AG10803 (cell line): ENCODE measurements around the gene WDPCP.

ENCODE experiments used
- DNase-seq: peaks from one replicate; pipeline ENCODE4 v3.0.0; 2010; ENCODE audit warnings: low read depth
- H3K4me3 ChIP-seq: 2 replicates; pipeline ENCODE4 v1.5.1; 2011; ENCODE audit warnings: mild to moderate bottlenecking, low read length, control low read depth
- TF ChIP-seq, protein P1 (sequence below): conservative IDR thresholded peaks from 2 replicates; pipeline ENCODE4 v1.5.1; 2011; ENCODE audit warnings: mild to moderate bottlenecking, low read length, control low read depth, inconsistent platforms

Gene WDPCP

DNA sequence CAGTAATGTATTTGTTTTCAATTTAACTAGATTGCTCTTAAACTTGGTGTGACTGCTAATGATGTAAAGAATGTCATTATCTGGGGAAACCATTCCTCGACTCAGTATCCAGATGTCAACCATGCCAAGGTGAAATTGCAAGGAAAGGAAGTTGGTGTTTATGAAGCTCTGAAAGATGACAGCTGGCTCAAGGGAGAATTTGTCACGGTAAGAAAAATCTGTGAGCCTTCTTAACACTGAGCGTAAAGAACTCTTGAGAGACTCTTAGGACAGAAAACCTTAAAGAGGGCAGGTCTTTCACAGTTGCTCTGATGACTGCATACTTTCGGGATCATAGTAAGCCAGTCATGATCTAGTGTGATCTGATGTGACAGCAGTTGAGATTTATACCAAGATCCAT lies 16.4 kb upstream of the WDPCP start:
- TF ChIP-seq, protein P1, sequence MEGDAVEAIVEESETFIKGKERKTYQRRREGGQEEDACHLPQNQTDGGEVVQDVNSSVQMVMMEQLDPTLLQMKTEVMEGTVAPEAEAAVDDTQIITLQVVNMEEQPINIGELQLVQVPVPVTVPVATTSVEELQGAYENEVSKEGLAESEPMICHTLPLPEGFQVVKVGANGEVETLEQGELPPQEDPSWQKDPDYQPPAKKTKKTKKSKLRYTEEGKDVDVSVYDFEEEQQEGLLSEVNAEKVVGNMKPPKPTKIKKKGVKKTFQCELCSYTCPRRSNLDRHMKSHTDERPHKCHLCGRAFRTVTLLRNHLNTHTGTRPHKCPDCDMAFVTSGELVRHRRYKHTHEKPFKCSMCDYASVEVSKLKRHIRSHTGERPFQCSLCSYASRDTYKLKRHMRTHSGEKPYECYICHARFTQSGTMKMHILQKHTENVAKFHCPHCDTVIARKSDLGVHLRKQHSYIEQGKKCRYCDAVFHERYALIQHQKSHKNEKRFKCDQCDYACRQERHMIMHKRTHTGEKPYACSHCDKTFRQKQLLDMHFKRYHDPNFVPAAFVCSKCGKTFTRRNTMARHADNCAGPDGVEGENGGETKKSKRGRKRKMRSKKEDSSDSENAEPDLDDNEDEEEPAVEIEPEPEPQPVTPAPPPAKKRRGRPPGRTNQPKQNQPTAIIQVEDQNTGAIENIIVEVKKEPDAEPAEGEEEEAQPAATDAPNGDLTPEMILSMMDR, result no peak
- no peak for DNase-seq
- no peak overlapping the region for H3K4me3 ChIP-seq

DNA sequence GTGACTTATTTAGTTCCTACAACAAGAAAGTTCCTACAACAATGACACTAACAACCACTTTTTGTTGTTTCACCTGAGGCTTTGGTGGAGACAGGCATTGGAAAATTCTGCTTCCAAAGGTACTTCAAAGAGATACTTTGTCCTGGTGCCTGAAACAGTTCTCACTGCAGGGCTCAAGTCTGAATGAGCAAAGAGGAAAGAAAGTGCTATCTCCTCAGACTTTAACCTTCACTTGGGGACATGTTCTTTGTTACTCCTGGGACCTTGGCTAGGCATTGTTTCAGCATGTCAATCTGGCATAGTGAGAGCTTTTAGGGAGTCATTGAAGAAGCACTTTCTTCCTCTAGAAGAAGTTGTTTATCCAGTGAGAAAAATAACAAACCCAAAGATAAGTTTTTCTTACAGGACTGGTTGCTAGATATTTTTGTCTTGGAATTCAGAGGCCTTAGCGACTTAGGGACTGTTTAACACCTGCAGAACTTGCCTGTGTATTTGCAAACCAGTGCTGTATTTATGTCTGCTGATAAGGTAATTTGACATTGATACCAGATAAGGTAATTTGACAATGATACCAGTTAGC lies 12.7 kb upstream of the WDPCP start:
- TF ChIP-seq, protein P1, result no peak
- DNase-seq, result no peak

DNA sequence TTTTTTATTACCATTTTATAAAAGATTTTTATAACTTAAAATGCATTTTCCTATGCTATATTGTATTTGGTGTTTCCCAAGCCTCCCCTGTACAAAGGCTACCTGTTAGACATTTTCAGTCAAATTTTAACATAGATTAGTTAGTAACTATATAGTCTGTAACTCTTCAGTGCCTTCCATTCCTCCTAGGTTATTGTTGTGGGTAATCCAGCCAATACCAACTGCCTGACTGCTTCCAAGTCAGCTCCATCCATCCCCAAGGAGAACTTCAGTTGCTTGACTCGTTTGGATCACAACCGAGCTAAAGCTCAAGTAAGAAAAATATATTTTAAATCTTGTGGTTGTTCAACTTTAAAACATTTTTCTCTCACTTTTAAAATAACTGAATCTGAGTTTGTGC lies 10.7 kb upstream of the WDPCP start:
- no peak overlapping the region for H3K4me3 ChIP-seq
- TF ChIP-seq, protein P1, result no peak
- no peak for DNase-seq

More for the DNA sequence above, 12.7 kb upstream of the WDPCP start:
- no peak overlapping the region for H3K4me3 ChIP-seq

DNA sequence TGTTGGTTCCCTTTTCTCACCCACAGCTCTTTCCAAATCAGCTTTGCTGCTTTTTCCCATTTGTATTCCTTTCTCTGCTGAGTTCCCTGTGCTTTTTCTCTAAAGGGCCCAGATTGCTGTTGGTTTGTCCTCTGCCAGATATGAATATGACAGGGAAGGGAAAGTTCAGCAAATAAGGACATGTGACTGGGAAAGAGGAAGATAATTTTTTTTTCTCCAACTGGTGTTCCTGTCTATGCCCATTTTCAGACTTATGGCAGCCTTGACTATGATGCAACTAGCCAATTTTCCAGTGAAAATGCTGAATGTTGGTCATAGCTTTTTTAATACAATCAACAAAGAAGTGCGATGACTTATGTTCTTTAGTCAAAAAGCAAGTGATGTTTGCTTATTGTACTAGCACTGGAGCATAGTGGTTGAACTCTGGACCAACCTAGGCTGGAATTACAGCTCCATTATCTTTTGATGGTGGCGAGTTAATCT lies 8.2 kb upstream of the WDPCP start:
- H3K4me3 ChIP-seq, result no peak overlapping the region
- TF ChIP-seq, protein P1, result no peak
- DNase-seq, result no peak

DNA sequence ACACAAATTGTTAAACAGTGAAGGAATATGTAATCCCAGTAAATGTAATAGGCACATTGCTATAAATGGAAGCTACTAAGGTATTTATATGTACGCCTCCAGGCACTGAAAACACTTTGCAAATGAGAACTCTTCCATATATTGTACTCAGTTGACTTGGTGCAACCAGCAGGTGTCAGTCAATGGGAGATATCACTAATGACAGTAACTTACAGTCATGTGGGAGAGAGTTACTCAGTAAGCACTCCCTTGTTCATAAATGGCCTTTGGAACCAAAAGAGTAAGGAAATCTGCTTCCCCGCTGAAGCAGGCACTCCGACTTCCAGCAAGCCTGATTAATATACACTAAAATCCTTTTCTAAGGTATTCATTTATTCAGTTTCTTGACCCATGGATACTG lies 6.4 kb upstream of the WDPCP start:
- no peak overlapping the region for H3K4me3 ChIP-seq
- no peak for DNase-seq
- TF ChIP-seq, protein P1, result no peak

DNA sequence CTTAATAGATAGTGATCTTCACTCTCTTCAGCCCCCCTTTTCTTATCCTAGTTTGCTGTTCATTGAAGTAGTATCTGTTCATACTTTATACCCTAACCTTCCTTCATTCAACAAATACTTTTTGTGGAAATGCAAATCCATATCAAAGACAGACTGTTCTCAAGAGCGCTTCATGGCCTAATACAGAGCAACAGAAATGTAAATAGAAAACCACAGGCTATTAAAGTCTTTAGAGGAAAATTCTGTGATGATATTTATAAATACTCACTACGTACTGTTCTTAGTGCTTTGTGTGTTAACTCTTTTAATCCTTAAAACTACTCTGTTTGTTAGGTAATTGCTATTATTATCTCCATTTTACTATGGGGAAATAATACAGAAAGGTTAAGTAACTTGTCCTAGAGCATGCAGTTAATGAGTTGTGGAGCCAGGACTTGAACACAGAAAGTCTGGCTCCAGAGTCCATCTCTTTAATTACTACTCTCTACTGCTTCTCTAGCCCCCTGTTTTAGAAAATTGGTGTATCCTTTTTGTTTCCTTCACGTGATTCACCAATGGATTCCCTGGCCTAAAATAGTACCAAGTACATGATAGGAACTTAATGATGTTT lies 3.4 kb upstream of the WDPCP start:
- H3K4me3 ChIP-seq, result no peak overlapping the region
- TF ChIP-seq, protein P1, result no peak
- no peak for DNase-seq
